Upper lobe of left lung (tissue), 6 donors: ENCODE measurements around the gene SLC39A2. TPM values are rescaled to one million over a fixed set of nuclear protein-coding genes. Genes with fewer than 3 reads are reported as not detected.

ENCODE experiments used
- ATAC-seq, 2 donors: fragments of 200-7000 bp; cut with Tn5 transposase; one replicate each; pipeline ENCODE4 v1.9.1; 2022; ENCODE audit warnings: mild to moderate bottlenecking in 2 of 2, moderate library complexity in 2 of 2; ENCODE audit not compliant: low FRiP score in 2 of 2
- DNase-seq, 2 donors: peaks; one replicate each; pipeline ENCODE4 v3.0.0-alpha.2; 2019 to 2020
- H3K27ac ChIP-seq, 4 donors: fragments of 200-600 bp; sonication (generic); one replicate each; pipeline ENCODE4 v1.5.1; 2016 to 2019
- H3K27me3 ChIP-seq, 4 donors: fragments of 200-600 bp; sonication (generic); one replicate each; pipeline ENCODE4 v1.5.1; 2017 to 2019
- H3K36me3 ChIP-seq, 4 donors: fragments of 200-600 bp; sonication (generic); one replicate each; pipeline ENCODE4 v1.5.1; 2016 to 2019
- H3K4me1 ChIP-seq, 4 donors: fragments of 200-600 bp; sonication (generic); one replicate each; pipeline ENCODE4 v1.5.1; 2018 to 2019
- H3K4me3 ChIP-seq, 4 donors: fragments of 200-600 bp; sonication (generic); one replicate each; pipeline ENCODE4 v1.5.1; 2017 to 2019; ENCODE audit warnings: mild to moderate bottlenecking in 2 of 4, moderate library complexity in 1 of 4
- H3K9me3 ChIP-seq, 4 donors: fragments of 200-600 bp; sonication (generic); one replicate each; pipeline ENCODE4 v1.5.1; 2018 to 2019
- EP300 ChIP-seq, 4 donors: sonication (generic); formaldehyde crosslinking; IDR thresholded peaks; one replicate each; pipeline ENCODE4 v1.5.1; 2017; ENCODE audit warnings: antibody characterized with exemption in 4 of 4, control low read depth in 2 of 4
- POLR2A ChIP-seq, 4 donors: fragments of 450-650 bp; IDR thresholded peaks; one replicate each; pipeline ENCODE4 v1.5.1; 2016 to 2017; ENCODE audit warnings: antibody characterized with exemption in 4 of 4, mild to moderate bottlenecking in 2 of 4
- POLR2AphosphoS5 ChIP-seq, 2 donors: sonication (generic); formaldehyde crosslinking; IDR thresholded peaks; one replicate each; pipeline ENCODE4 v1.5.1; 2017; ENCODE audit warnings: antibody characterized with exemption in 2 of 2
- WGBS, 2 donors: methylation state at CpG; one replicate each; pipeline ENCODE4 v1.1.5; 2017 to 2018; 5-methylcytosine and 5-hydroxymethylcytosine counted together
- total RNA-seq, 6 donors: library from RNA; depleted of rRNA in 4 of 6; stranded (reverse); fragments of >200 nt in 4 of 6; gene quantifications; one replicate each; pipeline versions ENCODE4 v1.1.0 to v1.2.1, GENCODE V29; 2016 to 2021
- TF ChIP-seq, protein P1 (sequence below), 6 experiments: fragments of 450-650 bp in 4 of 6; fragments of 200-600 bp in 2 of 6; sonication (generic) in 2 of 6; IDR thresholded peaks; one replicate each; pipeline ENCODE4 v1.5.1; 2016 to 2019; ENCODE audit warnings: antibody characterized with exemption in 6 of 6
- donor health status: DM: no; HTN: no; CAD: no; lungs with moderate emphysema.
- donor health status: DM: no; HTN: yes; CAD: no; lungs with severe emphysema.

SLC39A2 gene
- total RNA-seq, 6 donors from 2014 or later: 0.30 TPM; not detected in 5

DNA sequence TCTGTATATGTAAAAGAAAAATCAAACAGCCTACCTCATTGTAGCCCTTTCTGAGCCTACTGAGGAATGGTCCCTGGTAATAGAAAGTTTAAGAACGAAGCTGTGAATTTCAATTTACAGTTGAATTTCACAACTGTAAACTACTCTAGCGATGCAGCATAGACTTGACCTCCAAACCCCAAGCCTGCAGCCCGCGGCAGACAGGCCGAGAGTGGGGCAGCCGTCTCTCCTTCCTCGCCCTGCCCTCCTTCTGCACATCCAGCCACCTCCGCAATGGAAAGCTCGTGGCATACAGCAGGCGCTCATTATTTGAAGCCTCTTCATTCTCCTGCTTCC is 28.5 kb upstream of the SLC39A2 start:
- DNase-seq (no peak), ATAC-seq (peak in 1 of 2 donors; percentile 40)
- Histone ChIP-seq H3K4me1 (peaks cover 4 to 14% (median 7%) of the 10 kb centered on the region in 4 donors), H3K27ac (peak overlapping the region in 2 of 4 donors; percentile 50 to 84), H3K4me3 (peak overlapping the region in 3 of 4 donors; percentile 61 to 63 (median 62)), H3K36me3 (no peaks in the 10 kb centered on the region), H3K27me3 (no peaks in the 10 kb centered on the region), H3K9me3 (no peaks in the 10 kb centered on the region)
- WGBS, 2 donors: 4 to 8% methylated on average over 10 of the region's 10 CpGs
- TF ChIP-seq POLR2A (IDR thresholded peaks at IDR 0.05) (no peak), POLR2AphosphoS5 (IDR thresholded peaks at IDR 0.05) (no peak), EP300 (IDR thresholded peaks at IDR 0.05) (no peak)
- TF ChIP-seq, protein P1, sequence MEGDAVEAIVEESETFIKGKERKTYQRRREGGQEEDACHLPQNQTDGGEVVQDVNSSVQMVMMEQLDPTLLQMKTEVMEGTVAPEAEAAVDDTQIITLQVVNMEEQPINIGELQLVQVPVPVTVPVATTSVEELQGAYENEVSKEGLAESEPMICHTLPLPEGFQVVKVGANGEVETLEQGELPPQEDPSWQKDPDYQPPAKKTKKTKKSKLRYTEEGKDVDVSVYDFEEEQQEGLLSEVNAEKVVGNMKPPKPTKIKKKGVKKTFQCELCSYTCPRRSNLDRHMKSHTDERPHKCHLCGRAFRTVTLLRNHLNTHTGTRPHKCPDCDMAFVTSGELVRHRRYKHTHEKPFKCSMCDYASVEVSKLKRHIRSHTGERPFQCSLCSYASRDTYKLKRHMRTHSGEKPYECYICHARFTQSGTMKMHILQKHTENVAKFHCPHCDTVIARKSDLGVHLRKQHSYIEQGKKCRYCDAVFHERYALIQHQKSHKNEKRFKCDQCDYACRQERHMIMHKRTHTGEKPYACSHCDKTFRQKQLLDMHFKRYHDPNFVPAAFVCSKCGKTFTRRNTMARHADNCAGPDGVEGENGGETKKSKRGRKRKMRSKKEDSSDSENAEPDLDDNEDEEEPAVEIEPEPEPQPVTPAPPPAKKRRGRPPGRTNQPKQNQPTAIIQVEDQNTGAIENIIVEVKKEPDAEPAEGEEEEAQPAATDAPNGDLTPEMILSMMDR (IDR thresholded peaks at IDR 0.05): no peak

DNA sequence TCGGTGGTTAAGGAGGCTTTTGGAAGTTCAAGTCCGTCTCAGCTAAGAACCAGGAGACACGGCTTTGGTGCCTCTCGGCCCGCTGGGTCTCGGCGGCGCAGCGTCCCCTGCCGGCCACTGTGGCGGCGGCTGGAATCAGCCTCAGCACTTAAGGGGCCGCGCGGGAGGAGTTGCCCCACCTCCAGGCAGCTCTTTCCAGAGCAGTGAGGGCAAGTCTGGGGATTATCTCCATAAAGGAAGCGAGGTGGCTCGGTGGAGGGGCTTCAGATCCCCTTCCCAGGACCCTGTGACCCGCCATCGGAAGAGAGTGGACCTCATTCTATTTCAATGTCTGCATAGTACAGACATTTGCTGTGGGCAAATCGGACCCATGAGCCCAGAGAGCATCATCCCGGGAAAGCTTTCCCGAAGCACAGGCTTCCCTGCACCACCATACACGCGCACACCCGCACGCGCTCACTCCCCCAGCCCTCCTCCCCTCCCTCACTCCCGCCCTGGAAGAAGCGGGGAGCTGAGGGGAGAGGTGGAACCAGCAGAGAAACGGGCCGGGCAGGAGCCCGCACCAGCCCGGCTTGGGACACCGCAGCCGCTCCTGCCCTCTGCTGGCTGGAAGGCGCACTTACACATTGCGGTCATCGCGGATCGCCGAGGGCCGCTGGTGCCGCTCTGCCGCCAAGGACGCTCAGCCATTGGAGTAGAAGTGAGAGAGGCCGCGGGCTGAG is 27.9 kb upstream of the SLC39A2 start:
- H3K27me3 ChIP-seq: no peaks in the 10 kb centered on the region
- WGBS, 2 donors: 0% methylated on average over 18 to 47 of the region's 47 CpGs
- peak overlapping the region; percentile 31 to 63 (median 62) for H3K4me3 ChIP-seq
- TF ChIP-seq, protein P1 (IDR thresholded peaks at IDR 0.05): peak; percentile 82 to 96 (median 94)
- peak in 1 of 2 donors; percentile 33 for TF ChIP-seq POLR2AphosphoS5 (IDR thresholded peaks at IDR 0.05)
- no peak for TF ChIP-seq EP300 (IDR thresholded peaks at IDR 0.05)
- peaks cover 4 to 14% (median 7%) of the 10 kb centered on the region in 4 donors for H3K4me1 ChIP-seq
- DNase-seq (peak; percentile 92 to 97), ATAC-seq (peak; percentile 98 to 99)
- H3K36me3 ChIP-seq: no peaks in the 10 kb centered on the region
- H3K27ac ChIP-seq: peak overlapping the region; percentile 26 to 84 (median 61)
- H3K9me3 ChIP-seq: no peaks in the 10 kb centered on the region

DNA sequence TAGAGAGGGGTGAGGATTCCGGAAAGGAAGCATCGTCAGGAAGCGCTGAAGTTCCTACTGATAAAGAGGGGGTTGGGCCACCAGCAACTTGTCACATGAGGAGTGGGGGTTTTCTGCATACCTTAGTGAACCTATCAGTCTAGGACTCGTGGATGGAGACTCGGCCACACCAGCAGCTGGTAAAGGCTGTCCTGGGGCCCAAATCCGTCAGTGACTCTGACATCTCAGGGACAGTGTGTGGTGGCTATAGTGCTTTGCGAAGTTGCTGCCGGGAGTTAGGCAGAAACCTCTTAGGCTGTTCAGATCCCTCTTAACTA is 27.4 kb upstream of the SLC39A2 start:
- peak overlapping the region in 3 of 4 donors; percentile 26 to 84 (median 72) for H3K27ac ChIP-seq
- H3K4me1 ChIP-seq: peaks cover 4 to 14% (median 7%) of the 10 kb centered on the region in 4 donors
- 8 to 10% methylated on average over 8 of the region's 8 CpGs for WGBS, 2 donors
- H3K36me3 ChIP-seq: no peaks in the 10 kb centered on the region
- H3K4me3 ChIP-seq: peak overlapping the region in 3 of 4 donors; percentile 61 to 63 (median 62)
- no peak for DNase-seq
- no peak for ATAC-seq
- TF ChIP-seq, protein P1 (IDR thresholded peaks at IDR 0.05): no peak
- TF ChIP-seq EP300 (IDR thresholded peaks at IDR 0.05): no peak
- no peaks in the 10 kb centered on the region for H3K27me3 ChIP-seq
- no peaks in the 10 kb centered on the region for H3K9me3 ChIP-seq

DNA sequence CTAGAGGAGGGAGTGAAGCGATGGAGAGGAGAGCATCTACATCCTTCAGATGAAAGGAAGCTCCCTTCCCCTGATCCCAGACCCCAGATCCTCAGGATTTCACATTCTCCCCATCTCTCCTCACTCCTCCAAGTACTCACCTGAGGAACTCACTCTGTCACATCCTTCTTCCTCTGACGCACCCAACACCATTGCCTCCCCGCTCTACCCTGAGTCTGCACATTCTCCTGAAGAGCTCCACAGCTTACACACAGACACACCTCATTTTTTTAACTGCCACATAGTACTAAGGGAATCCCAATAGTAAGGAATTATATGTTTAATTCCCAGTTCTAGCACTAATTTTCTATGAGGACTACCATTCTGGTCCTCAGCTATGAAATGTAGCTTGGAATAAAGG is 25.6 kb upstream of the SLC39A2 start:
- ATAC-seq: no peak
- Histone ChIP-seq H3K27ac (no peak overlapping the region), H3K27me3 (no peaks in the 10 kb centered on the region), H3K4me3 (no peak overlapping the region), H3K4me1 (peaks cover 4 to 14% (median 7%) of the 10 kb centered on the region in 4 donors), H3K9me3 (no peaks in the 10 kb centered on the region), H3K36me3 (no peaks in the 10 kb centered on the region)
- DNase-seq: no peak
- WGBS, 2 donors: 84 to 89% methylated on average over 3 of the region's 3 CpGs
- TF ChIP-seq POLR2A (IDR thresholded peaks at IDR 0.05) (no peak), POLR2AphosphoS5 (IDR thresholded peaks at IDR 0.05) (no peak), EP300 (IDR thresholded peaks at IDR 0.05) (no peak)
- TF ChIP-seq, protein P1 (IDR thresholded peaks at IDR 0.05): no peak

DNA sequence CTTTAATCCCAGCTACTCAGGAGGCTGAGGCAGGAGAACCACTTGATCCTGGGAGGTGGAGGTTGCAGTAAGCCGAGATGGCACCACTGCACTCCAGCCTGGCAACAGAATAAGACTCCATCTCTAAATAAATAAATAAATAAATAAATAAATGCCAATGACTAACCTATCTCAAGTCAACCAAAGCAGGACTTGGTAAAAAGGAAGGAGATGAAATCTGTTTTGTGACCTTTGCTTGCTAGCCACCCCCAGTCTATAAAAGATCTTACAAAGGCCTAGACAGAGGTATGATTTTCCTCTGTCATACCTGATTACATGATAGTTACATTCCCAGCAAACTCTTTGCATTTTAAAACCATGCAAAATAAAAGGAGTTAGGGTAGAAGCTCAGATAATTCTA is 22.8 kb upstream of the SLC39A2 start:
- DNase-seq (no peak), ATAC-seq (no peak)
- no peak overlapping the region for H3K4me3 ChIP-seq
- TF ChIP-seq POLR2AphosphoS5 (IDR thresholded peaks at IDR 0.05): no peak
- TF ChIP-seq, protein P1 (IDR thresholded peaks at IDR 0.05): no peak
- TF ChIP-seq POLR2A (IDR thresholded peaks at IDR 0.05): no peak
- H3K27ac ChIP-seq: no peak overlapping the region
- H3K36me3 ChIP-seq: no peaks in the 10 kb centered on the region
- WGBS, 2 donors: 100% methylated on average over 1 of the region's 1 CpG
- H3K27me3 ChIP-seq: no peaks in the 10 kb centered on the region
- no peaks in the 10 kb centered on the region for H3K9me3 ChIP-seq
- peaks cover 0 to 8% (median 2%) of the 10 kb centered on the region in 4 donors for H3K4me1 ChIP-seq
